22Rv1 (cell line): ENCODE measurements around the gene HCK.
"Not testable (repeated sequence)": the region's sequence is repeated elsewhere in the genome, so short reads cannot be mapped to it uniquely, and the experiment has no call there.

ENCODE experiments used
- H3K27ac ChIP-seq: fragments of 450-650 bp; 2 replicates; pipeline ENCODE4 v1.5.1; 2017
- ZFX ChIP-seq: fragments of 450-650 bp; IDR thresholded peaks from 2 replicates; pipeline ENCODE4 v1.6.1; 2017; ENCODE audit warnings: antibody characterized with exemption, borderline replicate concordance
- TF ChIP-seq, protein P1 (sequence below): fragments of 450-650 bp; IDR thresholded peaks from 2 replicates; pipeline ENCODE4 v1.5.1; 2017; ENCODE audit warnings: mild to moderate bottlenecking

The HCK gene

DNA sequence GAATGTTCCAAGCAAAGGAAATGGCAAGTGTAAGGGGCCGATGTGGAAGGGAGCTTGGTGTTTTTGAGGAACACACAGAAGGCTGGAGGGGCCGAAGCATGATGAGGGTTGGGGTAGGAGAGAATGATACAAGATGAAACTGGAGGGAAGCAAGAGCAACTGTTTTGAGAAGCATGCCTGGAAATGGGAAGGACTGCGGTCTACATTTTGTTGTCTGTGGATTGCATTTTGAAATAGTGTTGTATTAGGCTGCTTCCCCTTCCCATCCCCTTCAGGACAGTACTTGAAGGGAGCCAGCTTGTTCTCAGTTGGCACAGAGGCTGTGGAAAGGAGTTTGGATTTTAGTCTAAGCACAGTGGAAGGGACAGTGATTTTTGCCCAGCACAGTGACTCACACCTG lies 59.7 kb downstream of the HCK start:
- no peak overlapping the region for H3K27ac ChIP-seq
- no peak for TF ChIP-seq ZFX
- TF ChIP-seq, protein P1, sequence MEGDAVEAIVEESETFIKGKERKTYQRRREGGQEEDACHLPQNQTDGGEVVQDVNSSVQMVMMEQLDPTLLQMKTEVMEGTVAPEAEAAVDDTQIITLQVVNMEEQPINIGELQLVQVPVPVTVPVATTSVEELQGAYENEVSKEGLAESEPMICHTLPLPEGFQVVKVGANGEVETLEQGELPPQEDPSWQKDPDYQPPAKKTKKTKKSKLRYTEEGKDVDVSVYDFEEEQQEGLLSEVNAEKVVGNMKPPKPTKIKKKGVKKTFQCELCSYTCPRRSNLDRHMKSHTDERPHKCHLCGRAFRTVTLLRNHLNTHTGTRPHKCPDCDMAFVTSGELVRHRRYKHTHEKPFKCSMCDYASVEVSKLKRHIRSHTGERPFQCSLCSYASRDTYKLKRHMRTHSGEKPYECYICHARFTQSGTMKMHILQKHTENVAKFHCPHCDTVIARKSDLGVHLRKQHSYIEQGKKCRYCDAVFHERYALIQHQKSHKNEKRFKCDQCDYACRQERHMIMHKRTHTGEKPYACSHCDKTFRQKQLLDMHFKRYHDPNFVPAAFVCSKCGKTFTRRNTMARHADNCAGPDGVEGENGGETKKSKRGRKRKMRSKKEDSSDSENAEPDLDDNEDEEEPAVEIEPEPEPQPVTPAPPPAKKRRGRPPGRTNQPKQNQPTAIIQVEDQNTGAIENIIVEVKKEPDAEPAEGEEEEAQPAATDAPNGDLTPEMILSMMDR, result no peak

DNA sequence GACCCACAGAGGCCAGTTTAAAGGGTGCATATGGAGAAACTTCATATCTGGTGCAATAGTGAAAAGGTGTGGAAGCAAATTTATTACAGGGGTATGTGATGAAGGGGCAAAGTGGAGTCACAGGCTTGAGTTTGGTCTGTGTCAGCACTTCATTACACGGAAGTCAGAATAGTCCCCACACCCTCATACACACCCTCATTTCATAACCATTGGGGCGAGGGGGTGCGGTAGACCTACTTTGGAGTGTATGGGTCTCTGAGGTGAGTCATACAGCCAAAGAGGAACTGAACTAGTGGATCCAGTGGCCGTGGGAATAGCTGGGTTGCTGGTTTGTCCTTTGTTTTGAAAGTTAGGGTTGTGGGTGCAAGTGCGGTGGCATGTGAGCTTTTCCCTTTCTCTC lies 60.8 kb downstream of the HCK start:
- H3K27ac ChIP-seq, result no peak overlapping the region
- TF ChIP-seq ZFX, result no peak
- TF ChIP-seq, protein P1, result no peak

DNA sequence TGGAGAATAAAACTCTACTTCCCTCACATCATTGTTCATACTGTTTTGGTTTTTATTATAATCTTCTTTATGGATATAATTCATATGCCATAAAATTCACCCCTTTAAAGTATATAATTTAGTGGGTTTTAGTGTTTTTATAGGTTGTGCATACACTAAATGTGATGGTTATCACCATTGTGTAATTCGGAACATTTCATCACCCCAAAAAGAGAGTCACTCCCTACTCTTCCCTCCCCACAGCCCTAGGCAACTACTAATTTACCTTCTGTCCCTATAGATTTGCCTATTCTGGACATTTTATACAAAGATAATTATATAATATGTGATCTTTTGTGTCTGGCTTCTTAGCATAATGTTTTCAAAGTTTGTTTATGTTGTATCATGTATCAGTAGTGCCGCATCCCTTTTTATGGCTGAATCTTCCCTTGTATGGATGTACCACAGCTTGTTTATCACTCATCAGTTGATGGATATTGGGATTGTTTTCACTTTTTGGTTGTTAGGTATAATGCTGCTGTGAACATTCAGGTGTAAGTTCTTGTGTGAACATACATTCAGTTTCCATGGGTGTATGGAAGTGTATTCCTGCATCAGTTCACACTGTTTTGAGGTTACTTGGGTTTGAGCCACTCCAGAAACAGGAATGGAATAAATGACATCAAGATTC lies 61.7 kb downstream of the HCK start:
- TF ChIP-seq, protein P1, result no peak
- TF ChIP-seq ZFX, result no peak
- no peak overlapping the region for H3K27ac ChIP-seq

DNA sequence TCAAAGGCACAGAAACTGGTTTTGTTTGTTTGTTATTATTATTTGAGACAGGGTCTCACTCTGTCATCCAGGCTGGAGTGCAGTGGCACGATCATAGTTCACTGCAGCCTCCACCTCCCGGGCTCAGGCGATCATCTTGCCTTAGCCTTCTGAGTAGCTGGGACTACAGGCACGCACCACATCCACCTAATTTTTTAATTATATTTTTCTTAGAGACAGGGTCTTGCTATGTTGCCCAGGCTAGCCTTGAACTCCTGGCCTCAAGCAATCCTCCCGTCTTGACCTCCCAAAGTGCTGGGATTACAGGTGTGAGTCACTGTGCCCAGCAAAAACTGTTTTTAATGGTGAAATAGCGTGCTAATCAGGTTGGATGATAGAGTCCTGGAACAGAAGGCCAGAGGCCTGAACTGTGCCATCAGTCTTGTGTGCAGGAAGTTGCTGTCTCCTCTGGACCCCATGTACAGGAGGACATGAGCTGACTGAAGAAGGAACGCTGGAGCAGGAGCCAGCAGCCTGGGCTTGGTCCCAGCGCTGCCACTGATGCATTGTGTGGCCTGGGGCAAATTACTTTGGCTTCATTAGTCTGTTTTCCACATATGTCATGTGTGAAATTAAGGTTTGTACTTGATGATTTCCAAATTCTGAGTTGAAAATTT lies 62.4 kb downstream of the HCK start:
- TF ChIP-seq ZFX, result no peak
- TF ChIP-seq, protein P1, result no peak
- no peak overlapping the region for H3K27ac ChIP-seq

DNA sequence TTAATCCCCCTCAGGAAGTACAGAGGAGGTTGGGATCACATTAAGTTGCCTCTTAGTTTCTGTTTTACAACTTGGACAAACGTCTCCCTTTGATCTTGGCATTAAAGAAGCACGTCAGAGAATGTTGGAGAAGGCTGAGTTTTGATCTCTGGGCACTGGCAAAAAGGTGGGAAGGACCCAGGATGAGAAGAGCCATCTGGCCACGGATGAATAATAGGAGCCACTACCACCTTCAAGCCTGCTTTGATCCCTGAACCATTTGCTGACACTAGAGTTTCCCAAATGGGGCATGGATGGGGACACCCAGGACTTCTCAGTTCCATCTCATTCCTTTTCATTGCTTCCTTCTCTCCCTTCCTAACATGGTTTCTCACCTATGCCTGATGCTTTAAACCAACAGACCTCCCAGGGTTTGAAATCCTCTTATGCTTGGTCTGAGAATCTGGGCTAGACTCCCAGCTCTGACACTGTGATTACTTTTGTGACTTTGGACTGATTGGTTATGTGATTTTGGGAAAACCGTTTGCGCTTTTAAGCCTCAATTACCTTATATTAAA lies 63.2 kb downstream of the HCK start:
- TF ChIP-seq, protein P1, result no peak
- no peak for TF ChIP-seq ZFX

DNA sequence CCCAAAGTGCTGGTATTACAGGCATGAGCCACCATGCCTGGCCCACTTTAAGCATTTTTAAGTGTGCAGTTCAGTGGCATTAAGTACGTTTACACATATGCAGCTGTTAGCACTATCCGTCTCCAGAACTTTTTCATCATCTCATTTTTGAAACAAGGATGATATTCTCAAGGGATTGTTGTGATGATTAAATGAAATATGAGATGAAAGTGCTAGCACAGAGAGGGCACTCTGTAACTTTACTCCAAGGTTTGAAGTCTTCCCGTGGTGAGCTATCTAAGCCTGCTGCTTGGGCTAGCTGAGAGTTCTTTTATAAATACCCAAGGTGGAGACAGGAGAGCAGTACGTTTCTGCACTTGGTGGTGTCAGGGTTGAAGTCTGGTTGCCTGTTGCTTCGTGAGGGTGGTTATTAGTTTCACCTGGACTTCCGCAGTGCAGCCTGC lies 64.1 kb downstream of the HCK start:
- TF ChIP-seq, protein P1, result no peak
- no peak for TF ChIP-seq ZFX
- no peak overlapping the region for H3K27ac ChIP-seq

More for the DNA sequence above, 63.2 kb downstream of the HCK start:
- H3K27ac ChIP-seq, result no peak overlapping the region

DNA sequence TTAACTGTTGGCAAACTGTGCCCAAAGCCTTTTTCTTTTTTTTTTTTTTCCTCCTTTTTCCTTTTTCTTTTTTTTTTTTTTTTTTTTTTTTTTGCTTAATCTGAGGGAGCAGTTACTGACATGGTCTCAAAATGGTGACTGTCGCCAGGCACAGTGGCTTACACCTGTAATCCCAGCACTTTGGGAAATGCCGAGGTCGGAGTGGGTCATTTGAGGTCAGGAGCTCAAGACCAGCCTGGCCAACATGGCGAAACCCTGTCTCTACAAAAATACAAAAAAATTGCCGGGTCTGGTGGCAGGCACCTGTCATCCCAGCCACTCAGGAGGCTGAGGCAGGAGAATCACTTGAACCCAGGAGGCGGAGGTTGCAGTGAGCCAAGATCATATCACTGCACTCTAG lies 64.8 kb downstream of the HCK start:
- not testable (repeated sequence) for H3K27ac ChIP-seq

DNA sequence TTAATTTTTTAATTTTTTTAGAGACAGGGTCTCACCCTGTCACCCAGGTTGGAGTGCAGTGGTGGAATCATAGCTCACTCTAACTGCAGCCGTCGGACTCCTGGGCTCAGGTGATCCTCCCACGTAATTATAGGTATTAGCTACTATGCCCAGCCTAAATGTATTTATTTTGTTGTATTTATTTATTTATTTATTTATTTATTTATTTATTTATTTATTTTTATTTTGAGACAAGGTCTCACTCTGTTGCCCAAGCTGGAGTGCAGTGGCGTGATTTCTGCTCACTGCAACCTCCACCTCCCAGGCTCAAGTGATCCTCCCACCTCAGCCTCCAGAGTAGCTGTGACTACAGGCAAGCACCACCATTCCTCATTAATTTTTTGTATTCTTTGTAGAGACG lies 66.4 kb downstream of the HCK start:
- not testable (repeated sequence) for H3K27ac ChIP-seq
